T-cell (primary cell): ENCODE measurements around the gene TMEM52B. TPM values are rescaled to one million over a fixed set of nuclear protein-coding genes. Genes with fewer than 3 reads are reported as not detected.
"Not testable (repeated sequence)": the region's sequence is repeated elsewhere in the genome, so short reads cannot be mapped to it uniquely, and the experiment has no call there.

ENCODE experiments used
- ATAC-seq, 4 experiments: fragments of 200-7000 bp in 3 of 4; fragments of 150-1000 bp in 1 of 4; cut with Tn5 transposase; replicated peaks in 1 of 4; 1 replicate in 3 of 4; 2 replicates in 1 of 4; pipeline ENCODE4 v1.10.0; 2021; ENCODE audit warnings: moderate library complexity in 3 of 4, mild to moderate bottlenecking in 2 of 4, moderate number of reproducible peaks in 1 of 4
- CTCF ChIA-PET, 2 donors: fragments of 300-600 bp; sonication (Branson Sonifier 250); formaldehyde crosslinking; loops; one replicate each; lab custom pipeline; 2022; ENCODE audit warnings: antibody characterized with exemption in 2 of 2; lab: Charles Lee
- POLR2A ChIA-PET, 2 donors: fragments of 300-600 bp; sonication (Branson Sonifier 250); formaldehyde crosslinking; loops; one replicate each; lab custom pipeline; 2022; ENCODE audit warnings: antibody characterized with exemption in 2 of 2; lab: Charles Lee
- DNase-seq, 35 experiments: peaks; one replicate each; pipeline versions ENCODE4 v3.0.0 to v3.0.0-alpha.2; 2013 to 2023
- H3K27ac ChIP-seq: one replicate; pipeline ENCODE4 v1.5.1; 2013; ENCODE audit warnings: low read length
- H3K27me3 ChIP-seq, 2 experiments: replicated peaks in 1 of 2; 1 replicate in 1 of 2; 2 replicates in 1 of 2; pipeline versions ENCODE4 v1.6.1 to v1.7.0; 2013; ENCODE audit warnings: low read length in 1 of 2, mixed read lengths in 1 of 2; ENCODE audit not compliant: control insufficient read depth in 2 of 2, insufficient read depth in 2 of 2; ENCODE audit errors: extremely low read depth in 1 of 2
- H3K36me3 ChIP-seq, 2 donors: 1 replicate in 1 of 2; 2 replicates in 1 of 2; pipeline versions ENCODE4 v1.6.1 to v1.7.0; 2013; ENCODE audit warnings: low read length in 1 of 2; ENCODE audit not compliant: control insufficient read depth in 2 of 2, insufficient read depth in 1 of 2; ENCODE audit errors: extremely low read depth in 1 of 2
- H3K4me1 ChIP-seq, 2 experiments: 1 replicate in 1 of 2; 2 replicates in 1 of 2; pipeline versions ENCODE4 v1.6.1 to v1.7.0; 2013; ENCODE audit warnings: low read length in 2 of 2, mixed read lengths in 1 of 2; ENCODE audit not compliant: insufficient read depth in 2 of 2, control insufficient read depth in 1 of 2; ENCODE audit errors: extremely low read depth in 1 of 2
- H3K4me3 ChIP-seq, 2 donors: 1 replicate in 1 of 2; 2 replicates in 1 of 2; pipeline versions ENCODE4 v1.5.1 to v1.7.0; 2013; ENCODE audit warnings: mild to moderate bottlenecking in 2 of 2, low read length in 1 of 2, moderate library complexity in 1 of 2; ENCODE audit not compliant: control insufficient read depth in 1 of 2; ENCODE audit errors: extremely low read depth in 1 of 2
- H3K9me3 ChIP-seq: 2 replicates; pipeline ENCODE4 v1.7.0; 2013
- H3K27ac Mint-ChIP-seq, 2 donors: one replicate each; pipeline ENCODE4 v1.8.0; 2020 to 2021; ENCODE audit warnings: mild to moderate bottlenecking in 2 of 2, mixed read lengths in 2 of 2
- H3K27me3 Mint-ChIP-seq, 2 donors: one replicate each; pipeline ENCODE4 v1.8.0; 2021 to 2022; ENCODE audit warnings: mixed read lengths in 2 of 2
- H3K36me3 Mint-ChIP-seq: one replicate; pipeline ENCODE4 v1.8.0; 2021; ENCODE audit warnings: mixed read lengths
- H3K4me1 Mint-ChIP-seq, 3 donors: one replicate each; pipeline ENCODE4 v1.8.0; 2020 to 2022; ENCODE audit warnings: mixed read lengths in 3 of 3, mild to moderate bottlenecking in 1 of 3
- H3K4me3 Mint-ChIP-seq, 3 donors: one replicate each; pipeline ENCODE4 v1.8.0; 2020 to 2022; ENCODE audit warnings: mild to moderate bottlenecking in 3 of 3, mixed read lengths in 3 of 3, moderate library complexity in 3 of 3
- H3K9me3 Mint-ChIP-seq, 3 donors: one replicate each; pipeline ENCODE4 v1.8.0; 2020 to 2022; ENCODE audit warnings: mixed read lengths in 3 of 3
- WGBS: methylation state at CpG from one replicate; pipeline ENCODE4 v1.1.5; 2013; ENCODE audit warnings: missing lambda C conversion rate; ENCODE audit not compliant: insufficient coverage; 5-methylcytosine and 5-hydroxymethylcytosine counted together
- total RNA-seq, 35 experiments: library from RNA in 6 of 35; stranded (reverse) in 6 of 35; fragments of 120-200 nt in 1 of 35; gene quantifications; one replicate each; pipeline versions ENCODE4 v1.2.1 to v1.2.4 and lab custom pipeline; 2013 to 2026

TMEM52B gene
- total RNA-seq, 5 donors from 2014 or later (not counting 1 experiment from before 2014, with no cell fraction given), result not detected

GRCh38 chr12:10175846-10176636 lies 2.8 kb upstream of the TMEM52B start:
- Mint-ChIP-seq H3K27me3 (peaks cover 27 to 38% of the 10 kb centered on the region in 2 donors), H3K9me3 (no peaks in the 10 kb centered on the region), H3K4me1 (no peaks in the 10 kb centered on the region), H3K27ac (no peak overlapping the region), H3K4me3 (no peak overlapping the region), H3K36me3 (no peaks in the 10 kb centered on the region)
- no peaks in the 10 kb centered on the region for H3K36me3 ChIP-seq
- ATAC-seq (no peak), DNase-seq (no peak)
- H3K27me3 ChIP-seq, result peaks cover 0 to 2% of the 10 kb centered on the region in 2 experiments
- H3K4me1 ChIP-seq, result no peaks in the 10 kb centered on the region
- H3K9me3 ChIP-seq, result no peaks in the 10 kb centered on the region
- ChIA-PET CTCF (no interaction called here), POLR2A (no interaction called here)
- WGBS, result 79% methylated on average over 4 of the region's 5 CpGs
- no peak overlapping the region for H3K4me3 ChIP-seq
- H3K27ac ChIP-seq, result no peak overlapping the region

- Histone ChIP-seq H3K4me3 (no peak overlapping the region), H3K27me3 (peaks cover 0 to 13% of the 10 kb centered on the region in 2 experiments), H3K27ac (no peak overlapping the region), H3K9me3 (no peaks in the 10 kb centered on the region), H3K4me1 (no peaks in the 10 kb centered on the region), H3K36me3 (no peaks in the 10 kb centered on the region)
- Mint-ChIP-seq H3K27me3 (peaks cover 15 to 38% of the 10 kb centered on the region in 2 donors), H3K36me3 (no peaks in the 10 kb centered on the region), H3K27ac (no peak overlapping the region), H3K4me1 (peaks cover 0 to 3% (median 0%) of the 10 kb centered on the region in 3 donors), H3K9me3 (no peaks in the 10 kb centered on the region), H3K4me3 (no peak overlapping the region)
- 100% methylated on average over 1 of the region's 5 CpGs for WGBS
- POLR2A ChIA-PET, result no interaction called here
- ATAC-seq, result no peak
- CTCF ChIA-PET, result no interaction called here
- no peak for DNase-seq
Measured at GRCh38 chr12:10179776-10180181, 947 bp downstream of the TMEM52B start.

- Mint-ChIP-seq H3K4me1 (peaks cover 0 to 3% (median 0%) of the 10 kb centered on the region in 3 donors), H3K27me3 (peaks cover 15 to 36% of the 10 kb centered on the region in 2 donors), H3K36me3 (no peaks in the 10 kb centered on the region), H3K27ac (no peak overlapping the region), H3K9me3 (no peaks in the 10 kb centered on the region), H3K4me3 (no peak overlapping the region)
- 27% methylated on average over 2 of the region's 5 CpGs for WGBS
- Histone ChIP-seq H3K36me3 (no peaks in the 10 kb centered on the region), H3K4me1 (no peaks in the 10 kb centered on the region), H3K27ac (no peak overlapping the region), H3K27me3 (peaks cover 0 to 29% of the 10 kb centered on the region in 2 experiments), H3K9me3 (no peaks in the 10 kb centered on the region), H3K4me3 (no peak overlapping the region)
- CTCF ChIA-PET, result interaction anchor here (0.5 to 0.7 kb wide), 2 partner anchors 1444 to 1564 kb away, joined by 3 to 4 read pairs; no protein-coding TSS in a partner anchor
- DNase-seq (peak in 1 of 35 experiments; percentile 11), ATAC-seq (no peak)
- POLR2A ChIA-PET, result no interaction called here
Measured at GRCh38 chr12:10182354-10183049, 3.7 kb downstream of the TMEM52B start.

- no peaks in the 10 kb centered on the region for H3K36me3 Mint-ChIP-seq
- no peak for DNase-seq
- CTCF ChIA-PET, result interaction anchor here in 1 of 2 donors (0.6 kb wide), 1 partner anchor 27 kb away, joined by 3 read pairs; no protein-coding TSS in a partner anchor
- POLR2A ChIA-PET, result no interaction called here
- H3K9me3 Mint-ChIP-seq, result no peaks in the 10 kb centered on the region
- ATAC-seq, result no peak
- H3K9me3 ChIP-seq, result no peaks in the 10 kb centered on the region
- H3K4me1 ChIP-seq, result no peaks in the 10 kb centered on the region
- no peak overlapping the region for H3K4me3 Mint-ChIP-seq
- no peaks in the 10 kb centered on the region for H3K36me3 ChIP-seq
- H3K27ac Mint-ChIP-seq, result no peak overlapping the region
- WGBS, result 80% methylated on average over 1 of the region's 7 CpGs
- no peak overlapping the region for H3K27ac ChIP-seq
- peaks cover 0 to 35% of the 10 kb centered on the region in 2 experiments for H3K27me3 ChIP-seq
- peaks cover 15 to 38% of the 10 kb centered on the region in 2 donors for H3K27me3 Mint-ChIP-seq
- H3K4me3 ChIP-seq, result no peak overlapping the region
- peaks cover 0 to 3% (median 0%) of the 10 kb centered on the region in 3 donors for H3K4me1 Mint-ChIP-seq
Measured at GRCh38 chr12:10184261-10184843, 5.5 kb downstream of the TMEM52B start.

- Histone ChIP-seq H3K4me3 (no peak overlapping the region), H3K27ac (no peak overlapping the region), H3K4me1 (no peaks in the 10 kb centered on the region), H3K27me3 (peaks cover 0 to 34% of the 10 kb centered on the region in 2 experiments), H3K9me3 (no peaks in the 10 kb centered on the region), H3K36me3 (no peaks in the 10 kb centered on the region)
- 44% methylated on average over 7 of the region's 11 CpGs for WGBS
- Mint-ChIP-seq H3K36me3 (no peaks in the 10 kb centered on the region), H3K27me3 (peaks cover 11 to 35% of the 10 kb centered on the region in 2 donors), H3K27ac (no peak overlapping the region), H3K4me1 (peaks cover 2 to 8% (median 5%) of the 10 kb centered on the region in 3 donors), H3K4me3 (no peak overlapping the region), H3K9me3 (no peaks in the 10 kb centered on the region)
- POLR2A ChIA-PET, result no interaction called here
- CTCF ChIA-PET, result no interaction called here
- peak in 6 of 35 experiments; percentile 2 to 49 (median 9) for DNase-seq
- ATAC-seq, result no peak
Measured at GRCh38 chr12:10186299-10186698, 7.5 kb downstream of the TMEM52B start.

GRCh38 chr12:10186958-10187357 lies 8.1 kb downstream of the TMEM52B start:
- H3K4me1 ChIP-seq, H3K4me1 Mint-ChIP-seq, H3K36me3 Mint-ChIP-seq, H3K27ac ChIP-seq, POLR2A ChIA-PET, ATAC-seq, H3K9me3 Mint-ChIP-seq, H3K4me3 Mint-ChIP-seq, DNase-seq, H3K27ac Mint-ChIP-seq, H3K9me3 ChIP-seq, H3K36me3 ChIP-seq, H3K4me3 ChIP-seq: not testable (repeated sequence)
- peaks cover 10 to 34% of the 10 kb centered on the region in 2 donors for H3K27me3 Mint-ChIP-seq
- peaks cover 0 to 30% of the 10 kb centered on the region in 2 experiments for H3K27me3 ChIP-seq
- WGBS, result 88% methylated on average over 2 of the region's 6 CpGs
- CTCF ChIA-PET, result interaction anchor here in 1 of 2 donors (0.7 kb wide), 1 partner anchor 511 kb away, joined by 7 read pairs; no protein-coding TSS in a partner anchor
